GM19193 (cell line): ENCODE measurements around the gene PTGER1.

Source experiments
- POLR2A ChIP-seq: IDR thresholded peaks from 4 replicates; pipeline ENCODE4 v1.6.1; 2011; ENCODE audit not compliant: insufficient read depth, insufficient read length; ENCODE audit errors: extremely low read depth

PTGER1 gene

DNA sequence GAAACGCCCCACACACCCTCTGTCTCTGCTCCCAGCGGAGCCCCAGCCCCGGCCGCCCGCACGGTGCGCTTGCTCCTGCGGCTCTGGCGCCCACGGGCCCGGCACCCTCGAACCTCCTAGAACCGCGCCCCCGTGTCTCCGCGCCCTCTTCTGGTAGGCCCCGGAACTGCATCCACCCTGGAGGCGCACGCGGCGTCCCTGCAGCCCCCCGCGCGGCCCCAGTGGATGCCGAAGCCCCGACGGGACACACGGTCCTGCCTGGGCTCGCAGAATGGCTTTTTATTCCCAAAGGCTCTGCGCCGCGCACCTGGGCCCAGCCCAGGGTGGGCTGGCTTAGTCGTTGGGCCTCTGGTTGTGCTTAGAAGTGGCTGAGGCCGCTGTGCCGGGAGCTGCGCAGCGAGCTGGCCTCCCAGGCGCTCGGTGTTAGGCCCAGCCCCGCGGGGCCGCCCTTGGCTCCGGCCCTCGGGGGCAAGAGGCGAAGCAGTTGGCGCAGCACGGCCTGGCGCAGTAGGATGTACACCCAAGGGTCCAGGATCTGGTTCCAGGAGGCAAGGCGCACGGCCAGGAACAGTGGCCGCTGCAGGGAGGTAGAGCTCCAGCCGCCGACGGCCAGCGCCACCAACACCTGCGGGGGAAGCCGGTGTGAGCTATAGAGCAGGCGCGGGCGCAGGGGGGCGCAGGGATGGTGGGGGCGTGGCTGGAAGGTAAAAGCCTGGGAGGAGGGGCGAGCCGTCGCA is 2.8 kb downstream of the PTGER1 start:
- no peak for TF ChIP-seq POLR2A

DNA sequence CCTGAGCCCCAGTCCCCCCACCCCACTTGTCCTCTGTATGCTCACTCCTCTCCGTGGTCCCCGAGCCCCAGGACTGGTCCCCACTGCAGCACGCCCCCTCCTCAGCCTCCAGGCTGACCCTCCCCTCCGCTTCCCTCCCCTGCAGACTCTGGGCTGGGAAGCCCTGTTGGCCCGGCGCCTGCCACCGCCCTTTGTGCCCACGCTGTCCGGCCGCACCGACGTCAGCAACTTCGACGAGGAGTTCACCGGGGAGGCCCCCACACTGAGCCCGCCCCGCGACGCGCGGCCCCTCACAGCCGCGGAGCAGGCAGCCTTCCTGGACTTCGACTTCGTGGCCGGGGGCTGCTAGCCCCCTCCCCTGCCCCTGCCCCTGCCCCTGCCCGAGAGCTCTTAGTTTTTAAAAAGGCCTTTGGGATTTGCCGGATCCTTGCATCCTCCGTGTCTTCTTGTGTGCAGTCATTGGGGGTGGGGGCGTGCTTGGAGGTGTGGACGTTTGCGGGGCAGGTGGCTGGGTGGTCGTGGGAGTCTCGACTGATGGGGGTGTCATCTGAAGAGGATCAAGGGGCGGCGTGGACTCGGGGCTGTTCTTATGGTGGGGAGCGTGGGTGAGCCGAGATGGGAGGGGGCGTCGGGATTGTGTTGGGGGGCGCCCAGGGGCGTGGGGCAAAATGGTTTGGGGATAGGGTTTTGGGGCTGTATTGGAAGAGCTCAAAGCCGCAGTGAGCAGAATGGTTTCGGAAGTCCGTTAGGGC is 3.5 kb downstream of the PTGER1 start:
- no peak for TF ChIP-seq POLR2A

DNA sequence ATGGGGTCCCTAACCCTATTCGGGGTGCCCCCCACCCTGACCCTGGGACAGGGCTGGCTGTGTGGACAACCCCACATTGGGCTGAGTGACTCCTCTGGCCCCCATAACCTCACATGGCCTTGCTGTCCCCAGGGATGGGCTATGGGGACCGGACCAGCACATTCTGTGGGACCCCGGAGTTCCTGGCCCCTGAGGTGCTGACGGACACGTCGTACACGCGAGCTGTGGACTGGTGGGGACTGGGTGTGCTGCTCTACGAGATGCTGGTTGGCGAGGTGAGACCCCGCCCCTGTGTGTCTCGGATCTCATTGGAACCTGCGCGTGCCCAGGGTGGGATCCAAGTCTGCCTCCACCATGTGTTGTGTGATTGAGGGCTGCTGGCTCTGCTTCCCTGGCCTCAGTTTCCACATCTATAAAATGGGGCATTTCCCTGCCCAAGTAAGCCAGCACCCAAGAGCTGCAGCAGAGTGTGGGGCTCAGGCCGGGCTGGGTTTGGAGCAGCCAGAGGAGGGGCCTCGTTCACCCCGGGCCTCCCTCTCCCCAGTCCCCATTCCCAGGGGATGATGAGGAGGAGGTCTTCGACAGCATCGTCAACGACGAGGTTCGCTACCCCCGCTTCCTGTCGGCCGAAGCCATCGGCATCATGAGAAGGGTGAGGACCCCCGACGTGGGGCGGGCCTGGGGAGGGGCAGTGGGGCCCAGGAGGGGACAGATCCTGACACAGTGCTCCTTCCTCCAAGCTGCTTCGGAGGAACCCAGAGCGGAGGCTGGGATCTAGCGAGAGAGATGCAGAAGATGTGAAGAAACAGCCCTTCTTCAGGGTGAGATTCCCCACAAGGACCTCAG is 4.9 kb downstream of the PTGER1 start:
- TF ChIP-seq POLR2A, result no peak

DNA sequence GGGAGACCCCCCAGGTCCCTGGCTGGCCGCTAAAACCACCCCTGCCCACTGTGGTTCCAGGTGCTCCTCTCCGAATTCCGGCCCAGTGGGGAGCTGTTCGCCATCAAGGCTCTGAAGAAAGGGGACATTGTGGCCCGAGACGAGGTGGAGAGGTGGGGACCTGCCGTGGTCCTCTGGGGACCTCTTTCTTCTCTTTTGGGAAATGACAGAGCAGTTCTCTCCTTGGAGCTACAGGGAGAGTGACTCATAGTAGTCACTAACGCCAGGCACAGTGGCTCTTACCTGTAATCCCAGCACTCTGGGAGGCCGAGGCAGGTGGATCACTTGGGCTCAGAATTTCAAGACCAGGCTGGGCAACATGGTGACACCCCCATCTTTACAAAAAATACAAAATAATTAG is 7.3 kb downstream of the PTGER1 start:
- TF ChIP-seq POLR2A, result no peak

DNA sequence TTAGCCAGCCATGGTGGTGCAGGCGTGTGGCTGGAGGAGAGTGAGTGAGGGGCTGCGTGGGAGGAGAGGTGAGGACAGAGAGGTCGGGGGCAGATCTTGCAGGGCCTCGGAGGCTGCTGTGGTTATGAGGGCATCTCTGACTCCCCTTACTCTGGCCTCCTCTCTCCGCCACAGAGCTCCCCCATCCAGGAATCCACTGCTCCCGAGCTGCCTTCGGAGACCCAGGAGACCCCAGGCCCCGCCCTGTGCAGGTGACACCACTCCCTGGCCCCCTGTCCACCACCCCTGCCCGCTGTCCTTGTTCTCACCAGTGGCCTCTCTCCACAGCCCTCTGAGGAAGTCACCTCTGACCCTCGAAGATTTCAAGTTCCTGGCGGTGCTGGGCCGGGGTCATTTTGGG is 7.8 kb downstream of the PTGER1 start:
- no peak for TF ChIP-seq POLR2A

DNA sequence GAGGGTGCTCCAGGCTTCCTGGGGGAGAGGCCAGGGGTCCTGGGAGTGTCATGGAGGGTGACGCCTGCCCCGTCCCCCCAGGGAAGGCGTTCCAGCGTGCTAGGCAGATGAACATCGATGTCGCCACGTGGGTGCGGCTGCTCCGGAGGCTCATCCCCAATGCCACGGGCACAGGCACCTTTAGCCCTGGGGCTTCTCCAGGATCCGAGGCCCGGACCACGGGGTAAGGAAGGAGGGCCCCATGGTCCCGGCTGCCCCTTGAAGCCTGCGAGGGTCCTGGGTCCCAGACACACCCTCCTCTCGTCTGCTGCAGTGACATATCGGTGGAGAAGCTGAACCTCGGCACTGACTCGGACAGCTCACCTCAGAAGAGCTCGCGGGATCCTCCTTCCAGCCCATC is 11.4 kb downstream of the PTGER1 start:
- no peak for TF ChIP-seq POLR2A

DNA sequence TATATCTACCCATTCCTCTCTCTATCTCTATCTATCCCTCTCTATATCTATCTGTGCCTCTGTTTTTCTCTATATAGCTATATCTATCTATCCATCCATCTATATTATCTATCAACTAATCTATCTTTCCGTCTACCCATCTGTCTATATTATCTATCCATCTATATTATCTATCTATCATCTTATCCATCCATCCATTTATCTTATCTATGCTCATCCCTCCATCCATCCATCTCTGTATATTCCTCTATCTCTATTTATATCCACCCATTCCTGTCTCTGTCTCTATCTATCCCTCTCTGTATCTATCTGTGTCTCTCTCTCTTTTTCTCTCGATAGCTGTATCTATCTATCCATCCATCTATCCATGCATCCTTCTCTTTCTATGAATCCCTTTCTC is 14.2 kb downstream of the PTGER1 start:
- TF ChIP-seq POLR2A, result no peak

DNA sequence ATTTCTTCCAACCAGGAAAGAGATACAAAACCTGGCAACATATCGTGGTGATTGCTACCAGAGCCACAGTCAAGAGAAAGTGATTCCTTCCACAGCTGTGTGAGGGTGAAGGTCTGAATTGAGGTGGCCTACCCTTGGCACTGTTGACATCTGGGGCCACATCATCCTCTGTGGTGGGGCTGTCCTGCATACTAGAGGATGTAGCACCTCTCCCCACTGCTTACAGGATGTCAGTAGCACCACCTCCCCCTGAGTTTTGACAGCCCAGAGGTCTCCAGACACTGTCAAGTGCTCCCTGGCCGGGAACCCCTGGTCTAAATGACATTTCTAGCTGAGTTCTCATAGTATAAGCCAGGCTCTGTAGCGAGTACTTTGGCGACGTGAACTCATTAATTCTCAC is 15.5 kb downstream of the PTGER1 start:
- no peak for TF ChIP-seq POLR2A

DNA sequence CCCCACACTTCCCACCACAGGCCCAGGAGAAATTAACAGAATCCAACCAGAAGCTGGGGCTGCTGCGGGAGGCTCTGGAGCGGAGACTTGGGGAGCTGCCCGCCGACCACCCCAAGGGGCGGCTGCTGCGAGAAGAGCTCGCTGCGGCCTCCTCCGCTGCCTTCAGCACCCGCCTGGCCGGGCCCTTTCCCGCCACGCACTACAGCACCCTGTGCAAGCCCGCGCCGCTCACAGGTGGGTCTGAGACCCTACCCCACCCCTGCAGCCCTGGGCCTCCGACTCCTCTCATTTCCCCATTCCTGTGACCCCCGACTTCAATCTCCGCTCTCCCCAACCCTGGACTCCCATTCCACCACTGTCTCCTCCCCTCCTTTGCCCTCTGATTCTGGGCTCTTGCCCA is 24.3 kb downstream of the PTGER1 start:
- TF ChIP-seq POLR2A, result no peak

DNA sequence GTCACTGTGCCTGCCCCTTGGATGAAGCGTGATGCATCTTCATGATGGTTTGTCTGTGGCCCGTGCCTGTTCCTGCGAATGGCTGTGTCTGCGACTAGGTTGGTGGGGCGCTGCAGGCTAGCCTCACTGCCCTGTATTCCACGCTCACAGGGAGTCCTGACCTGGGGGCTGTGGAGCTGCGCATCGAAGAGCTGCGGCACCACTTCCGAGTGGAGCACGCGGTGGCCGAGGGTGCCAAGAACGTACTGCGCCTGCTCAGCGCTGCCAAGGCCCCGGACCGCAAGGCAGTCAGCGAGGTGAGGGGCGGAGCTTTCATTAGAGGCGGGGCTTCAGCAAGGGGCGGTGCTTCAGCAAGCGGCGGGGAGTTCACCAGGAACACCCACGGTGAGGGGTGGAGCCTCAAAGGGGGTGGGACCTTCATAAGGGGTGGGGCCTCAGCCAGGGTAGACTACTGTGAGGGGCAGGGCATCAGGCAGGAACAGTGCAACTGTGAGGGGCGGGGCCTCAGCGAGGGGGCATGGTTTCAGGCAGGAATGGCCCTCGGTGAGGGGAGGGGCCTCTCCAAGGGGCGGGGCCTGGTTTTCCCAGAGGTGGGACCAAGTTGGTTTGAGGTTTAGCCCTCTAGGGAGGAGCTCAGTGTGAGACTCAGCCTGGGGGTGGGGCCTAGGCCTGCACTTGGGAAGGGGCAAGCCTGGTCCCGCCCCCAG is 24.8 kb downstream of the PTGER1 start:
- TF ChIP-seq POLR2A, result no peak

DNA sequence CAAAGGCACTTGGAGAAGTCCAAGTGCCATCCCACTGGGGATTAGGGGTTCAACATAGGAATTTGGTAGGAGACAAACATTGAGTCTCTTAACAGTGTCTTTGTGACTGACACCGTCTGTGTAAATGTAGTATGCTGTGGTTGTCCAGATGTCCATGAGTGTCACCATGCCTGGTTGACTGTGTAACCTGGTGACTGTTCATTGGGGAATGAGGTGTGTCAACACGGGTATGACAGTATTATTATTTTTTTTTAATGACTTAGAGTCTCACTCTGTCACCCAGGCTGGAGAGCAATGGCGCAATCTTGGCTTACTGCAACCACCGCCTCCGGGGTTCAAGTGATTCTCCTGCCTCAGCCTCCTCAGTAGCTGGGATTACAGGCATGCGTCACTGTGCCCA is 25.8 kb downstream of the PTGER1 start:
- TF ChIP-seq POLR2A, result no peak

DNA sequence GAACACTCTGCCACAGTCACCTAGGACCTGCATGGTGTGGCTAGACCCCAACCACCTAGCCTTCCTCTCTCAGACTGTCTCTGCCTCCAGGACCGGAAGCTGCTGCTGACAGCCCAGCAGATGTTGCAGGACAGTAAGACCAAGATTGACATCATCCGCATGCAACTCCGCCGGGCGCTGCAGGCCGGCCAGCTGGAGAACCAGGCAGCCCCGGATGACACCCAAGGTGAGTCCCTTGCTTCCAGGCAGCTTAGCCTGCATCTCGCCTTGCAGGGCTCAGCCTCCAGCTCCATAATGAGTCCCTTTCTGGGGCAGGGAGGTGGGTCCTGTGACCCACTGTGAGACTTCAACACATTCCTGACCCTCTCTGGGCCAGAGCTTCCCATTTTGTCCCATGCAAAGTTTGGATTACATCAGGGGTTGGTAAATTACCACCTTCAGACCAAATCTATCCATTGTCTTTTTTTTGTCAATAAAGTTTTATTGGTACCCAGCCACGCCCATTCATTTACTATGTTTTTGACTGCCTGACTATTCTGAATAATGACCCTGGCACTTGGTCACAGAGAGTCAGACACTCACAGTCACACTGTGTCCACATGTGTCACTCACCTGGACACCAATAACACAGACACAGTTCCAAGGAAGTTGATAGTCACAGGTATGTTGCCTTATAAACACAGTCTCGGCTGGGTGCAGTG is 28.7 kb downstream of the PTGER1 start:
- TF ChIP-seq POLR2A, result no peak

DNA sequence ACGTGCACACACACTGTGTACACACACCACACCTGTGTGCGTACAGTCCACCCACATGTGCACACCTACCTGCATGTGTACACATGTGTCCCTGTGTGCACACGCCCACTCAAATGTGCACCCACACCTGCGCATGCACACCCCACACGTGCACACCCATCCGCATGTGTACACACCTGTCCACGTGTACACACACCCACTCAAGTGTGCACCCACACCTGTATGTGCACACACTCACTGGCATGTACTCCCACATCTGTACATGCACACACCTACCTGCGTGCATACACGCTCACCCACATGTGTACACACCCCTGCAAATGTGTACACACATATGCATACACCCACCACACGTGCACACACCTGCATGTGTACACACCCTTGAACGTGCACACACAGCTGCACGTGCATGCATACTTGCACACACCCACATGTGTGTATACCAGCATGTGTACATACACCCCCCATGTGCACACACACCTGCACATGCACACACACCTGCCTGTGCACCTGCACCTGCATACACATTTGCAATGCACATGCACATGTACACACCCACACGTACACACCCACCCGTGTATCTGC is 31.4 kb downstream of the PTGER1 start:
- no peak for TF ChIP-seq POLR2A
